Duodenal mucosa (tissue), 2 donors: ENCODE measurements around the gene ZNF195.
"Not testable (repeated sequence)": the region's sequence is repeated elsewhere in the genome, so short reads cannot be mapped to it uniquely, and the experiment has no call there.

Experiments used
- H3K27ac ChIP-seq: one replicate; pipeline ENCODE4 v1.7.0; 2013; ENCODE audit warnings: low read depth, low read length
- H3K27me3 ChIP-seq, 2 donors: one replicate each; pipeline ENCODE4 v1.7.0; 2013; ENCODE audit warnings: low read length in 2 of 2, control low read depth in 1 of 2; ENCODE audit not compliant: insufficient read depth in 2 of 2, control insufficient read depth in 1 of 2
- H3K36me3 ChIP-seq, 2 donors: one replicate each; pipeline ENCODE4 v1.7.0; 2013; ENCODE audit warnings: low read length in 2 of 2, control low read depth in 1 of 2; ENCODE audit not compliant: insufficient read depth in 2 of 2, control insufficient read depth in 1 of 2
- H3K4me1 ChIP-seq, 2 donors: one replicate each; pipeline ENCODE4 v1.7.0; 2013; ENCODE audit warnings: low read length in 2 of 2, control low read depth in 1 of 2; ENCODE audit not compliant: insufficient read depth in 2 of 2, control insufficient read depth in 1 of 2
- H3K4me3 ChIP-seq, 2 donors: one replicate each; pipeline ENCODE4 v1.7.0; 2013; ENCODE audit warnings: low read length in 2 of 2, low read depth in 1 of 2
- H3K9ac ChIP-seq, 2 donors: one replicate each; pipeline ENCODE4 v1.7.0; 2013; ENCODE audit warnings: low read length in 2 of 2, low read depth in 1 of 2
- H3K9me3 ChIP-seq, 2 donors: one replicate each; pipeline ENCODE4 v1.7.0; 2013; ENCODE audit warnings: low read length in 2 of 2, control low read depth in 1 of 2; ENCODE audit not compliant: control insufficient read depth in 1 of 2

The ZNF195 gene

DNA sequence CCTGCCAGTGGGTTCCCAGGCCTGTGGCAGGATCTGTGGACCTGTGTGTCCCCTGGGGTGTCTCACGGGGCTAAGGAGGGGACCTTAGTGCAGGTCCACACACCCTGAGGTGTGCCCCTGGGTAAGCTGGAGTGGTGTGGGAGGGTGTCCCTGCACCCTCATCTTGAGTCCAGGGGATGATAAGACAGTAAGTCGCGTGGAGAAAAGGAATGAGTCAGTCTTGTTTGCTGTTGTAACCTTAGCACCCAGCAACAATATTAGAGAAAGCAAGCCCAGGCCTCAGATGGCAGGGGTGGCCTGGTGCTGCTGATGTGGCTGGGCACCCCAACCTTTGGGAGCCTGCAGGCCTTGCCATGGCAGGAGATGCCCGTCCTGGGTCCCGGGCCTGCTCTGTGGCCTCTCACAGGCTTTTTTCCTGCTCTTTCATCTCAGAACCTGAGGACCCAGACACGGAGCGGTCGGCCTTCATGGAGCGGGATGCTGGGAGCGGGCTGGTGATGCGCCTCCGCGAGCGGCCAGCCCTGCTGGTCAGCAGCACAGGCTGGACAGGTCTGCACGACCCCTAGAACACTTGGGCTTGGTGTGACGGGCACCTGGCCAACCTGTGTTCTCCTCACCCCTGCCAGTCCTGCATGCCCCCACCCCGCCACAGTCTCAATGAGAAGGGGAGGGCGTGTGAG lies 23.4 kb upstream of the ZNF195 start:
- H3K27ac ChIP-seq, H3K4me1 ChIP-seq, H3K9ac ChIP-seq, H3K36me3 ChIP-seq, H3K4me3 ChIP-seq, H3K9me3 ChIP-seq, H3K27me3 ChIP-seq: not testable (repeated sequence)

DNA sequence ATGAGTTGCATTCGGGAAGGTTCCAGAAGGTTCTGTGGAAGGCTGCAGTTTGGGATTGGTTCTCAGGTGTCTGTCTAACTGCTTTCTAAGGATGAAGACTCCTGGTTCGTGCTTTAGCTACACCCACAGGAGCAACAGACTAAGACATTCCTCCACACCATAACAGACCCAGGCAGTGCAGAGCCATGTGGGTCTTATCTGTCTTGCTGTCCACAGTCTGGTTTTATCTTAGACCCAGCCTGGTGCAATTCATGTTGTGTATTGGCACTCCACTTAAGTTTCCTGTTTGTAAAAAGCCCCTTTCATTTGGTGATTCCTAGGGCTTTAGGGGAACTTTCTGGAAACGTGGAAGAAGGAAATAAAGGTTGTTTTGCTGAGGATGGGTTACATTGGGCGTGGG lies 22.1 kb upstream of the ZNF195 start:
- not testable (repeated sequence) for H3K4me3 ChIP-seq, H3K9me3 ChIP-seq, H3K4me1 ChIP-seq, H3K27ac ChIP-seq, H3K36me3 ChIP-seq, H3K27me3 ChIP-seq, H3K9ac ChIP-seq

DNA sequence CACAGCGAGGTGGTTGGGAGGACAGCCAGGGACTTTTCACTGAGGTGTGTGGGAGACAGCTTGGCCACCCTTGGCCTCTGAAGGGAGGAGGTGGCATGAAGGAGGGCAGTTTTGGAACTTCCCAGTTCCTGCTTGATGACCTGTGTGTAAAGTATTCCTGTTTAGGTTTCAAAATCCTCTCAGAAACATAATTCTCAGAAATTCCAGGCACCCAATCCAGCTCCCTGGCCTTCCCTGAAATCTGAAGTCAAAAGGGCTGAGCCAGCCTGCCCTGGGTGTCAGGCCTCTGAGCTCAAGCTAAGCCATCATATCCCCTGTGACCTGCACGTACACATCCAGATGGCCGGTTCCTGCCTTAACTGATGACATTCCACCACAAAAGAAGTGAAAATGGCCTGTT lies 19.6 kb upstream of the ZNF195 start:
- H3K4me1 ChIP-seq, H3K27ac ChIP-seq, H3K9me3 ChIP-seq, H3K36me3 ChIP-seq, H3K4me3 ChIP-seq, H3K27me3 ChIP-seq, H3K9ac ChIP-seq: not testable (repeated sequence)

DNA sequence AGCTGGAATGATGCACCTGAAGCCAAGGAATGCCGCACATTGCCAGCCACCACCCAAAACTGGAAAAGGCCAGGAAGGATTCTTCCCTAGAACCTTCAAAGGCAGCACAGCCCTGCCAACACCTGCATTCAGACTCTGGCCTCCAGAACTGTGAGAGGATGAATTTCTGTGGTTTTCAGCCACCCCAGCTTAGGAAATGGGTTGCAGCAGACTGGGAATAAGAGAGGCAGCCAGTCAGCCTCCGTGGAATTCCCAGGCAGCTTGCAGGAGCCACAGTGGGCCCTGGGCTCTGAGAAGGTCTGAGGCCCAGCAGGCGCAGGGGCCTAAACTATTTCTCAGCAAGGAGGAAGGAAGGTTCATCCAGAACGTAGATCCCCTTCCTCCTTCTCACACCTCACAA lies 19.2 kb upstream of the ZNF195 start:
- not testable (repeated sequence) for H3K27ac ChIP-seq, H3K36me3 ChIP-seq

DNA sequence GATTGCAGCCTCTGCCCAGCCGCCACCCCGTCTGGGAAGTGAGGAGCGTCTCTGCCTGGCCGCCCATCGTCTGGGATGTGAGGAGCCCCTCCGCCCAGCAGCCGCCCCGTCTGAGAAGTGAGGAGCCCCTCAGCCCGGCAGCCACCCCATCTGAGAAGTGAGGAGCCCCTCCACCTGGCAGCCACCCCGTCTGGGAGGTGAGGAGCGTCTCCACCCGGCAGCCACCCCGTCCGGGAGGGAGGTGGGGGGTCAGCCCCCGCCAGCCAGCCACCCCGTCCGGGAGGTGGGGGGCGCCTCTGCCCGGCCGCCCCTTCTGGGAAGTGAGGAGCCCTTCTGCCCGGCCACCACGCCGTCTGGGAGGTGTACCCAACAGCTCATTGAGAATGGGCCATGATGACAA lies 18.3 kb upstream of the ZNF195 start:
- H3K9me3 ChIP-seq, H3K27ac ChIP-seq, H3K36me3 ChIP-seq, H3K4me1 ChIP-seq, H3K4me3 ChIP-seq, H3K27me3 ChIP-seq, H3K9ac ChIP-seq: not testable (repeated sequence)

More for the DNA sequence above, 19.2 kb upstream of the ZNF195 start:
- H3K4me1 ChIP-seq, H3K27me3 ChIP-seq, H3K4me3 ChIP-seq, H3K9ac ChIP-seq, H3K9me3 ChIP-seq: not testable (repeated sequence)

DNA sequence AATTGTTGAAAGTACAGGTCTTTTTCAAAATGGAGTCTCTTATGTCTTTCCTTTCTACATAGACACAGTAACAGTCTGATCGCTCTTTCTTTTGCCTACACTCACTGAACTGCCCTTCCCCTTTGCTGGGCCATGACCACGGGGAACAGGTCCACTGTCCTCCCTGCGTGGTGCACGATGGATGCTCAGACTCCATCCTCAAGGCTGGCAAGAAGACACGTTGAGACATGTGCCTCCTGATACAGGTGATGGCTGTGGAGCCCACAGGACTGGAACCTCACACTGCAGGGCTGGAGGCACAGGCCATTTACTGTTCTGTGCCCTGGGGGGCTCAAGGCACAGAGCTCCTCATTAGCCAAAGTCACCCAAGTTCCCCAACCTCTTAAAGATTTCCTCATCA lies 16.5 kb upstream of the ZNF195 start:
- not testable (repeated sequence) for H3K36me3 ChIP-seq, H3K9ac ChIP-seq, H3K27ac ChIP-seq, H3K27me3 ChIP-seq, H3K4me1 ChIP-seq, H3K4me3 ChIP-seq, H3K9me3 ChIP-seq

DNA sequence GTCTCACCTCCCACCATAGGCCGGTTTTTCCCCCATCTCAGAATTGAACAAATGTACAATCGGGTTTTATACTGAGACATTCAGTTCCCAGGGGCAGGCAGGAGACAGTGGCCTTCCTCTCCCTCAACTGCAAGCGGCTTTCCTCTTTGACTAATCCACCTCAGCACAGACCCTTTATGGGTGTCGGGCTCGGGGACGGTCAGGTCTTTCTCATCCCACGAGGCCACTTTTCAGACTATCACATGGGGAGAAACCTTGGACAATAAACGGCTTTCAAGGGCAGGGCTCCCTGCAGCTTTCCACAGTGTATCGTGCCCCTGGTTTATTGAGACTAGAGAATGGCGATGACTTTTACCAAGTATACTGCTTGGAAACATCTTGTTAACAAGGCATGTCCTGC lies 16.0 kb upstream of the ZNF195 start:
- not testable (repeated sequence) for H3K27ac ChIP-seq, H3K9ac ChIP-seq, H3K4me1 ChIP-seq, H3K27me3 ChIP-seq, H3K4me3 ChIP-seq, H3K36me3 ChIP-seq, H3K9me3 ChIP-seq

DNA sequence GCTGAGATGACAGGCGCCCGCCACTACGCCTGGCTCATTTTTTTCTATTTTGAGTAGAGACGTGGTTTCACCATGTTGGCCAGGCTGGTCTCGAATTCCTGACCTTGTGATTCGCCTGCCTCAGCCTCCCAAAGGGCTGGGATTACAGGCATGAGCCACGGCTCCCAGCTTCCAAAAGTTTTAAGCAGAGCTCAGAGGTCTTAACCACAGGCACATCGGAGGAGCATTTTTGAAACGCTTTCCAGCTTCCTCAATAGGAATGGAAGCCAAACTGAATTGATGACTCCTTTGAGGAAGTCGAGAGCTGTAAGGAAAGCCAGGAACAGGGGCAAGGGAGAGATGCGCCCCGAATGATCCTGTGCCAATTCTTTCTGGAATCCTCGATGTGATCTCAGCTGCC lies 14.5 kb upstream of the ZNF195 start:
- not testable (repeated sequence) for H3K9me3 ChIP-seq, H3K9ac ChIP-seq, H3K36me3 ChIP-seq, H3K27me3 ChIP-seq, H3K4me1 ChIP-seq, H3K27ac ChIP-seq, H3K4me3 ChIP-seq

DNA sequence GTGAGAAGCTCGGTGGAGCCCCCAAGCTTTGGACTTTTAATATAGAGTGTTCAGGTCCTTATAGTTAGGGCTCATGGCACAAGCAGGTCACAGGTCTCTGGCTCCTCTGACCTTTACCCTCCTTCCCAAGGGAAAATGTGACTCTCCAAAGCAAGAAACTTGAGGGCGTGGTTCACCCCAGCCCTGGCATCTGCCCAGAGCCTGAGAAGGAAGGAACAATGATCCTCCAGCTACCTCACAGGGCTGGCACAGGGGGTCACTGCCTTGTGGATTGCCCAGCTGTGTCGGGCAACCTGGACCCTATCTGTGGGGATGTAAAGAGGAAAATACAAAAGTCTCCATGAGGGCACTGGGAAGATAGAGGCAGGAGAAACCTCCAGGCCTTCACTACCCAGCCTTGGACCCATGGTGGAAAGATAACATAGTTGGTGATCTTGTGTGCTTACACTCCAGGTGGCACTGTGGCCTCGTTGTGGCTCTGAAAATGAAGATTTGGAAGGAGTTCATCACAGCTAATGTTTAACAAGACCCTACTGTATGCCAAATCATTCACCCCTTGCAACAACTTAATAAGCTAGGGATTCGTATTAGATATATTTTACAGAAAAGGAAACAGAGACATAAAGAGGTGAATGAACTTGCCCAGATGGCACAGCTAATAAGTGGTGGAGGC lies 3.8 kb upstream of the ZNF195 start:
- peaks cover 0 to 3% of the 10 kb centered on the region in 2 donors for H3K36me3 ChIP-seq
- no peak overlapping the region for H3K9ac ChIP-seq
- H3K4me3 ChIP-seq: no peak overlapping the region
- peaks cover 0 to 3% of the 10 kb centered on the region in 2 donors for H3K9me3 ChIP-seq
- H3K27ac ChIP-seq: no peak overlapping the region
- H3K4me1 ChIP-seq: peaks cover 2% of the 10 kb centered on the region in 2 donors
- H3K27me3 ChIP-seq: no peaks in the 10 kb centered on the region

DNA sequence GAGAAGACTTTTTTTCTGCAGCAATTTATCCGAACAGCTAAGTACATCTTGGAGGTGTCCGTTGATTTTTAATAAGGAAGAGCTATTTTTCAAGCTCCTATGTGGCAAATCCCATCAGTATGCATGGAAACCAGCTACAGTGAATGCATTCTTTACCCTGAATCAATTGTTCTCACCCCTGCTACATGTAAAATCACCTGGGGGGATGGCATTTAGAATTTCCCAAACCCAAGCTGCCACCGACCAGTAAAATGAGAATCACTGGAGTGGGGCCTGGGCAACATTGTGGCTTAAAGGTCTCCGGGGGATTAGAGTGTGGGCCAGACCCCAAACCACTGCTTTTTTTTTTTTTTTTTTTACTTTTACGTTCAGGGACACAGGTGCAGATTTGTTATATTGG lies 2.8 kb upstream of the ZNF195 start:
- Histone ChIP-seq H3K9me3 (peaks cover 0 to 3% of the 10 kb centered on the region in 2 donors), H3K36me3 (peaks cover 3% of the 10 kb centered on the region in 2 donors), H3K4me1 (peaks cover 9 to 11% of the 10 kb centered on the region in 2 donors), H3K9ac (no peak overlapping the region), H3K4me3 (no peak overlapping the region), H3K27me3 (no peaks in the 10 kb centered on the region), H3K27ac (no peak overlapping the region)
